Epithelial cell of esophagus (primary cell): ENCODE results near the gene PPP2R3A.
"Not testable (repeated sequence)": the region's sequence is repeated elsewhere in the genome, so short reads cannot be mapped to it uniquely, and the experiment has no call there.

ENCODE experiments used
- DNase-seq: peaks from one replicate; pipeline ENCODE4 v3.0.0; 2010; ENCODE audit warnings: low read depth
- H3K4me3 ChIP-seq: 2 replicates; pipeline ENCODE4 v1.5.1; 2011; ENCODE audit warnings: mild to moderate bottlenecking, low read length, control low read depth
- TF ChIP-seq, protein P1 (sequence below): IDR thresholded peaks from 2 replicates; pipeline ENCODE4 v1.5.1; 2011; ENCODE audit warnings: low read depth, mild to moderate bottlenecking, low read length, control low read depth, inconsistent platforms; ENCODE audit not compliant: insufficient read depth; ENCODE audit errors: missing control alignments

The PPP2R3A gene

DNA sequence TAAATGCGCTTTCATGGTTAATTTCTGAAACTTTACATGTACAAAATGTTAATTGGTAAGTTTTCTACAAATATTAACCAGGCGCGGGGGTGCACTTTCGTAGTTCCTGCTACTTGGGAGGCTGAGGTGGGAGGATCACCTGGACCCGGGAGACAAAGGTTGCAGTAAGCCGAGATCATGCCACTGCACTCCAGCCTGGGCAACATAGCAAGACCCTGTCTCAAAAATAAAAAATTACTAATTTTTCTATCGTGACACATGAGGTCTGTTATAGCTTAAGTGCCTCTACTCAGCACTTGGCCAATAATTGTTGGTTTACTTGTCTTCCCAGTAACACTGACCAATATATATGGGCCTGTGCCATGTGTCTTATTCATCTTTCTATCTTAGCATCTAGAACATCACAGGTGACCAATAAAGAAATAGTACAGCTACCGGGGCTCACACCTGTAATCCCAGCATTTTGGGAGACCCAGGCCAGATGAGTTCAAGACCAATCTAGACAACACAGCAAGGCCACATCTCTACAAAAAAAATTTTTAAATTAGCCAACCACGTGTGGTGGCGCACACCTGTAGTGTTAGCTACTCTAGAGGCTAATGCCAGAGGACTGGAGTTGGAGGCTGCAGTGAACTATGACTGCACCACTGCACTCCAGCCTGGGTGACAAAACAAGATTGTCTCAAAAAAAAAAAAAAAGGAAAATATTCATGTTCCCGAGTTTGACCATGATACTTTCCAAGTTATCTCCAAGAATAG, 224.5 kb downstream of the PPP2R3A start:
- TF ChIP-seq, protein P1, sequence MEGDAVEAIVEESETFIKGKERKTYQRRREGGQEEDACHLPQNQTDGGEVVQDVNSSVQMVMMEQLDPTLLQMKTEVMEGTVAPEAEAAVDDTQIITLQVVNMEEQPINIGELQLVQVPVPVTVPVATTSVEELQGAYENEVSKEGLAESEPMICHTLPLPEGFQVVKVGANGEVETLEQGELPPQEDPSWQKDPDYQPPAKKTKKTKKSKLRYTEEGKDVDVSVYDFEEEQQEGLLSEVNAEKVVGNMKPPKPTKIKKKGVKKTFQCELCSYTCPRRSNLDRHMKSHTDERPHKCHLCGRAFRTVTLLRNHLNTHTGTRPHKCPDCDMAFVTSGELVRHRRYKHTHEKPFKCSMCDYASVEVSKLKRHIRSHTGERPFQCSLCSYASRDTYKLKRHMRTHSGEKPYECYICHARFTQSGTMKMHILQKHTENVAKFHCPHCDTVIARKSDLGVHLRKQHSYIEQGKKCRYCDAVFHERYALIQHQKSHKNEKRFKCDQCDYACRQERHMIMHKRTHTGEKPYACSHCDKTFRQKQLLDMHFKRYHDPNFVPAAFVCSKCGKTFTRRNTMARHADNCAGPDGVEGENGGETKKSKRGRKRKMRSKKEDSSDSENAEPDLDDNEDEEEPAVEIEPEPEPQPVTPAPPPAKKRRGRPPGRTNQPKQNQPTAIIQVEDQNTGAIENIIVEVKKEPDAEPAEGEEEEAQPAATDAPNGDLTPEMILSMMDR: no peak
- no peak for DNase-seq
- H3K4me3 ChIP-seq: no peak overlapping the region

GRCh38 chr3:136192195-136192594, 226.7 kb downstream of the PPP2R3A start:
- H3K4me3 ChIP-seq: peak overlapping the region; percentile 88
- DNase-seq: not testable (repeated sequence)

DNA sequence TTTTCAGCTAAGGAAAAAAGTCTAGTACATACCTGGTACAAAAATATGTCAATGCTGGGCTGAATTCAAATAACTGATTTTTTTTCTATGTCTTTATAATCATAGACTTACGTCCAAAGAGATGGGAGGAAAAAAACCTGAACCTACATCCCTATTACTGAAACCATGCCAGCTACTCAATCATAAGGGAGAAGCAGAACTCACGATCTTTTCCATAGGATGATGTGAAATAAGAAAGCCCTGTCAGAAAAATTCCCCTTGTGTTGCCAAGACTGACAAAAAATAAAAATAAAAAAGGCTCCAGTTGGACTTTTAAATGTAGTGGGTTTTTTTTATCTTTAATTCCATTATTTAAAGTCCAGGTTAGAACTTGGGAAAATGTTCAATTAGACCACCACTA, 227.3 kb downstream of the PPP2R3A start:
- peak overlapping the region; percentile 88 for H3K4me3 ChIP-seq
- TF ChIP-seq, protein P1: no peak
- no peak for DNase-seq

GRCh38 chr3:136193278-136194054, 227.9 kb downstream of the PPP2R3A start:
- TF ChIP-seq, protein P1: no peak
- H3K4me3 ChIP-seq: peak overlapping the region; percentile 88
- DNase-seq: peak; percentile 36

DNA sequence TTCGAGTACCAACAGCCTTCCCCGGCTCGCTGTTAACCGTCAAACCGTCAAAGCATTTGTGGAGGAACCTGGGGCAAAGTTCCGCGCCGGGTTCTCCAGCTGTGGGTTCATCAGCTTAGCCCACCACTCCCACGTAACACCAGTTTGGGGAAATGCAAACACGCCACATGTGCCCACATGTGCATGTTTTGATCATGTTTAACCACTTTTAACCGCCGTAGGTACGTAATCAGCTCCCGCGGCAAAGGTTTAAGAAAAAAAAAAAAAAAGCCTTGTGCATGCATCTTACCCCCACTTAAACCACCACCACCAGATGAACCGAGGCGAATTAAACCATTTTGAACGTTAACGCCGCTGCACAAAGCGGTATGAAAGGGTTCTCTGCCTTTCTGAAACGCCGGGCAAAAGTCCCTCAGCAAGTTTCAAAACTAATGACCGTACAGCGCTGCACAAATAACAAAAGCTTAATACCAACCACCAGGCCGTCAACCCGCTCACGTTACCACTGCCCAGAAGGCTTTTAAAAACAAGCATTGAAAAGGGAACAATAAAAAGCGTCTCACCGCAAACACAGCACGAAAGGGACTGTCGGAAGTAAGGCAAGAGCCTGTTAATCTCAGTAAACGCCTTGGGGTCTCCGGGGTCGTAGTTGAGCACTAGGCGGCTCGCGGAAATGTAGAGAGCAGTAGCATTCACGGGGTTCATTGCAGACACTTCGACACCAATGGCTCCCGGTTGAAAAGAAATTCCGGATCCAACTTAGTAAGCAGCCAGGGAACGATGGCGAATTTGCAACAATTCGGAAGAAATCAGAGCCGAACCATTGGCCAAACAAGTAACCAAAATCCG, 229.1 kb downstream of the PPP2R3A start:
- peak; percentile 29 for DNase-seq
- peak overlapping the region; percentile 88 for H3K4me3 ChIP-seq
- TF ChIP-seq, protein P1: no peak

DNA sequence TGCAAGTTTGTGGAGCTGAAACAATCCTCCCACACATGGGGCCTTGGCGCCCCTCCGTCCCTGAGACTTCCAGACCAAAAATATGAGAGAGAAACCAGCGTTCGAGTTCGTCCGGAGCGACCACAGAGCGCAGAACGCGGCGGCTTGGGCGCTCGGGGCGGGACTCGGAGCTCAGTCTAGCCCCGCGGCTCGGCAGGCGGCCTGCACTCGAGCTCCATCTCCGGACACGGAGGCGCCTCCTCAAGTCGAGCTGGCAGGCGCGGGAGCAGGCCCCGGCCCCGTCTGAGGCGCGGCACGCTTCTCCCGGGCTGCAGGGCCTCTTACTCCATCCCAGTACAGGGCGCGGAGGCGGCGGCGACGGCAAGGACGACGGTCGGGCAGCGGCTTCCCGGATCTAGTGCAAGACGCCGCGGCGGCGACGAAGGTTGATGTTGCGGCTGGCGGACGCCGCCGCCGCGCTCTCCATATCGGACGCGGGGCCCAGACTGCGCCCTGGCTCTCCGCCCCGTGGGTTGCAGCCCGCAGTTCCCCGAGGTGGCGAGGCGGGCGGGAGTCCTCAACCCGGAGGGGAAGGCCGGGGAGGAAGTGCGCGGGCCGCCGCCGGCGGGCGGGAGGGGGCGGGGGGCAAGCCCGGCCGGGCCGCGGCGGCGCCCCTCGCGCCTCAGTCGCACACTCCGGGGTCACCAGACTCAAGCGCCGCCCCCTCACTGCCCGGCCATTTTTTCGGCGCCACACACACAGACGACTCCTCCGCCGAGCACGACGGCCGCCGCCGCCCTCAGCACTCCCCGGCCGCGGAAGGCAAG, 229.9 kb downstream of the PPP2R3A start:
- DNase-seq: peak; percentile 82
- TF ChIP-seq, protein P1: no peak
- peak overlapping the region; percentile 88 for H3K4me3 ChIP-seq
